ENCODE data around the gene ARHGAP23. TPM values are rescaled to one million over a fixed set of nuclear protein-coding genes. Genes with fewer than 3 reads are reported as not detected.

ARHGAP23 gene
- polyA plus RNA-seq, 5 donors = 27.3 to 38.1 (median 31.9) TPM

DNA sequence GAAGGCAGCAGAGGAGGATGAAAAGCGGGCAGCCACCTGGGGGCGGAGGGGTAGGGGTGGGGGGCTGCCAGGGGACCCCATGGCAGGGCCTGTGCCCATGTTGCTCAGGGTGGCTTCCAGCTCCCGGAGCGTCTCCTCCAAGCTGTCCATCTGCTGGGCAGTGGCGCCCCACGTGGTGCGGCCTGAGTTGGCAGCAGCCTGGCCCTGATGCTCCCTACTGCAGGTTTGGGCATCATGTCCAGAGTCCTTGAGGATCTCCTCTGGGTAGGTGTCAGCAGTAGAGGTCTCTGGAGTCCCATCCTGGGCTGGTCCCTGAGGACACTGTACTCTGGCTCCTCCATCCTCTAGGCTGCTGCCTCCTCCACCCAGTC, 116.6 kb downstream of the ARHGAP23 start:
- no peak for DNase-seq

- no peak for DNase-seq
Observed at GRCh38 chr17:38545531-38546225, 117.4 kb downstream of the ARHGAP23 start.

DNA sequence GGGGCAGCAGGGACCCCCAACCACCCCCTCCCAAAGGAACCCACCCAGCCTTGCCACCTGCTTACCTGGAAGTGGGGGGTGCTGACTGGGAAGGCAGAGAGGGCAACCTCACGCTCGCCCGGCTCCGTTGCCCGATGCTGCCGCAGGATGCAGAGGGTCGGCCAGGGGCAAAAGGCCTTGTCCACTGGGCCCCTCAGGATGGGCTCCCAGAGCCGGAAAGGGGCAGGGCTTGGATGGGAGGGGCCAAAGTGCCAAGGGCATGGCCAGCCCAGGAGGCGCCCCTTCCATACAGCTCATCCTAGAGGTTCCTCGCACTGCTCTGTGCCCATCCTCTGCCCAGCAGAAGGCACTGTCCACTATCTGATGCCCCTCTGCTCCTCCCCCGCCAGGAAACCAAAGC, 118.1 kb downstream of the ARHGAP23 start:
- no peak for DNase-seq

DNA sequence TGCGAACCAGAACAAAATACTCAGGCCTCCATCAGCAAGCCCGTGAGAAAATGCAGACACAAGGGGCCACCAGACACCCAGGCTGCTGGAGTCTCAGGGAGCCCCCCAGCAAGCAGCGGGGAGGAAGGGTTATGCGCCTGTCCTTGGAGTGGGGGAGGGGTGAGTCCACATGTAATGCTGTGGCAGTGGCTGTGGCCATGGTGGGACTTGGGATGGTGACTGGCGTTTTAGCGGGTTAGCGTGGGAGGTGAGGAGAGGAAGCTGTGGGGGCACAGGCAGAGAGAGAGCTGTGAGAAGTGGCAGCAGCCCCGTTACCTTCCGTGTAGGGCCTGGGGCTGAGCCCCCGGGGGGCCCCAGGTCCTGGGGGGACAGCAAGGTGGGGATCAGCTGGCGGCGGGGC, 119.2 kb downstream of the ARHGAP23 start:
- DNase-seq = no peak

GRCh38 chr17:38549285-38549684, 121.0 kb downstream of the ARHGAP23 start:
- DNase-seq = no peak

- DNase-seq = no peak
Observed at GRCh38 chr17:38550661-38551060, 122.4 kb downstream of the ARHGAP23 start.

GRCh38 chr17:38551121-38551520, 122.9 kb downstream of the ARHGAP23 start:
- no peak for DNase-seq

- DNase-seq = no peak
Observed at GRCh38 chr17:38552343-38552742, 124.1 kb downstream of the ARHGAP23 start.

GRCh38 chr17:38554430-38555350, 126.4 kb downstream of the ARHGAP23 start:
- DNase-seq = no peak

DNA sequence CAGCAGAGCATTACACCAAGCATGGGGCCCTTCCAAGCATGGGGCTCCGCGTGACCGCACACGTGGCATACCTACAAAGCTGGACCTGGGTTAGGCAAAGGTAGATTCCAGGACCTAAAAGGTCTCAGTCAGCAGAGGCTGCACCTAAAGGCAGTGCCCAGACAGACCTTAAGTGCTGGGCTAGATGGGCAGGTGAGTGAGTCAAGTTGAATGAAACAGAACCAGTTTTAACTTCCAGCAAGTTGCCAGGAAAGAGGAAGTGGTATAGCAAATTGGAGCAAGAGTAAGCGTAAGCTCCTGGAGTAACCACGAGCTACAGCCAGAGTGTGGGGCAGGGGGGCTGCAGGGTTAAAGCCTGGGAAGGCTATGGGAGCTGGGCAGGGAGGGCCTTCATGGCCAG, 128.0 kb downstream of the ARHGAP23 start:
- DNase-seq = no peak

DNA sequence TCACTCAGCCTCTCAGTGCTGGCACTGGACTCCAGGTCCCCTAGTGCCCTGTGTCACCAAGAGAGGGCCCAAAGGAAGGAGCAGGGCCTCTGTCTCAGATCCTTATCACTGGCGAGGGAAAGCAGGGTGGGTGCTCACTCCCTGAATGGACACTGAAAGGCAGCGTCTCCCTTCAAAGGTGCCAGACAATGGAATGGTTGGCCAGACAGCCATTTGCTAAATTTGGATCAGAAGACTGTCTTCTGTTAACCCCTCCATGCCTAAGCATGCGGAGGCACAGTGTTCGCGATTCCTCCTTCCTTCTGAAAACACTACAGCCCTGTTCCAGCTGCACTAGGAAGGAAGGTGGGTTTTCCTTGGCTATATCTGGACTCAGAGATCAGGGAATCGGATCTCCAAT, 129.1 kb downstream of the ARHGAP23 start:
- DNase-seq = no peak

- peak; percentile 82 to 89 for DNase-seq
Observed at GRCh38 chr17:38557836-38558727, 129.8 kb downstream of the ARHGAP23 start.

- no peak for DNase-seq
Observed at GRCh38 chr17:38558728-38559050, 130.4 kb downstream of the ARHGAP23 start.

DNA sequence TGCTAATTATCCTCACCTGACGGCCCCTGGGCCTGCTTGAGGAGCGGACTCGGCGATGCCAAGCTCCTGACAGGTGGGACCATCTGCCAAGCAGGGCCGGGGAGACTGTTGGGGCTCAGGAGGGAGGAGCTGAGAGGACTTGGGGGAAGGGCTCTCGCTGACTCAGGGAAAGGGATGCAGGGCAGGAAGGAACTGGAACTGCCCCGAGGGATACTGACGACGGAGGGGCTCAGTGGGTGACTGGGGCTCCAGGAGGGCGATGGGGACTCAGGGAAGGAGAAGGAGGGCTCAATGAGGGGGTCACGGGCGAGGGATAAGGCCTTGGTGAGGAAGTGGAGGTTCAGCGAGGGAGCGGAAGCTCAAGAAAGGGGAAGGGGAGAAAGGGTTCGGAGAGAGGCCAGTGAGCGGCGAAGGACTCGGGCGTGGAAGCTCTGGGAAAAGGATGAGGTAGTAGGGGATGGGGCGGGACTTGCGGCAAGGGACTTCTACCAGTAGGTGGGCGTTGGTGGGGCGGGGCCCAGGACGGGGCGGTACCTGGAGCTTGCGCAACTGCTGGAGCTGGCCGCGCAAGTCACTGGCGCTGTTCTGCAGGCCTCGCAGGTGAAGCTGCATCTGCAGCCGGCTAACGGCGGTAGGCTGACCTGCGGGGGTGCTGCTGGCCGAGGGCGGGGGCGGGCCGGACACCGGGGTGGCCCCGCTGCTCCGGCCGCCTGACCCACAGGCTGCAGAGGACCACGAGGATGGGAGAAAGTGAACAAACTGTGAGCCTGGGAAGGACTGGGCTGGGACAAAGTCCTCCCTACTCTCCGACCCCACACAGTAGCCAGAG, 131.0 kb downstream of the ARHGAP23 start:
- DNase-seq = peak; percentile 50 to 62

DNA sequence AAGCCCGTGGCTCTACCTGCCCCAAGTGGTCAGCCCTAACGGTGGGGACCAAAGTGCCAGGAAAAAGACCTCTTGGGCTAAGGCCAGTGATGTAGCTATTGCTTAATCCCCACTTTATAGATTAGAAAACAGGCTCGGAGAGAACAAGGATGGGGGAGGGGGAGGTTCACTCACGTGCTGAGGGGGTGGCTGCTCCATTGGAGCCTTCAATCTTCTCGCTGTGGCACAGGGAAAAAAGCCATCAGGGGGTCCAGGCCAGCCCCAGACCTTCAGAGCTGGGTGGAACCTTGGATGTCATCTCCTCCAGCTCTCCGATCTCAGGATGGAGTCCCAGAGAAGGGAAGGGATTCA, 131.6 kb downstream of the ARHGAP23 start:
- no peak for DNase-seq

DNA sequence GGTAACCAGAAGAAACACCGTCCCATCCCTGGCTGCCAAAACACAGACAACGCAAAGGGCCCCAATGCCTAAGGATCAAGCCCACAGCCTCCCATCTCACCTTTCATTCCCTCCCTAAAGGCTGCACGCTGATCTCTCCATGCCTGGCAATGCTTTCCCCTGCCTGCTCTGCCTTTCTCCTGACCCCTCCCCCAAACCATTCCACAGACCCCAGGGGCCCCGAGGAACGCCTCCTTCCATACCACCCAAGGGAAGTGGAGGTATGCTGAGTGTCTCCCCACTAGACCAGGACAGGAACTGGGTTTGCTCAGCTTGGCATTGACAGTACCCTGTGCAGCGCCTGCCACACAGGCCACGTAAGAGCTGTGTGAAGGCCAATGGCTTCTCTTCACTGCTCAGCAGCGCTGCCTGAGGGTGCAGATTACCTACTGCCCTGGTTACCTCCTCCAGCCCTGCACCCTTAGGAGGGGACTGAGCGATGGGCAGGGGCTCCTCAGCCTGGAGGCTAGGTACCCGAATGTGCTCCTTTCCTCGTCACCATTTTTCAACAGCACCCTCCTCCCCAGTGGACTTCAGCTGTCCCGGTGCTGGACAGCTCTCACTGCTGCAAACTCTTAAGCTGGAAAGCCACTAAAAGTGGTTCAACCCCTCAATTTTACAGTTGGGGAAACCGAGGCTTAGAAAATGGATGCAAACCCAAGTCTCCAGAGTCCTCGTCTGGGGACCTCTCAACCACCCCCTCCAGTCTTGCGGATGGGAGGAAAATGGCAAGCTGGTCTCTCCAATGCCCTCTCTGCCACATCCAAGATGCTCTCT, 132.4 kb downstream of the ARHGAP23 start:
- DNase-seq = no peak

DNA sequence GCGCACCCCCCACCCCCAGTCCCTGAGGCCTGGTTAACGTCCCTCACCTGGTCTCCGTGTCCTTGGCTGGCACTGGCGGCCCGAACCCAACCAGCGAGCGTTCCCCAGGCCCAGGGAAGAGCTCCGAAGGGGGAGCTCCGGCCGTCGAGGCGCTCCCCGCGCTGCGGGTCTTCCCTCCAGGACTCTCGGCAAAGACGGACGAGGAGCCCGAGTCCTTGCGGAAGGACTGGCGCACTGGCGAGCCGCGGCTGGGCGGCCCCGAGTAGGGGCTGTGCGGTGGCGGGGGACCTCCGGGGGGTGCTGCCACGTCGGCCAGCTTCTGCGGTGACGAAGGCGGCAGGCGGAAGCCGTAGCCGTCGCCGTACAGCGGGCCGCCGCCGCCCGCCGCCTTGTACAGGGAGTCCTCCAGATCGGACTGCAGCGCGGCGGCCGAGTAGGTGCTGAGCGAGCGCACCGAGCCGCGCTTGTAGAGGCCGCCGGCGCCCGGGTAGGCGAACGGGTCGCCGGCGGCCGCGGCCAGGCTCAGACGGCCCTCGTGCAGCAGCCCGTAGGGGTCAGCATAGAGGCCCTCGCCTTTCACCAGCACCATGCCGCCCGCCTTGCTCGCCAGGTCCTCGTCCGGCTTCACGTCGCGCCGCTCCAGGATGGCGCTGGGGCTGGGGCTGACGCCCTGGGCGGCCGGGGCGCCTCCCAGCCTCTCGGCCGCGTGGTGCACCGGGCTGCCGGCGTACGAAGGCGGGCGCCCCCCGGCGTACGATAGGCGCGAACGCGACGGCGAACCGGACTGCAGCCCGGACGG, 133.4 kb downstream of the ARHGAP23 start:
- no peak for DNase-seq
